Ishikawa (cell line): ENCODE data around the gene PCDHGB6.

Source experiments
- CEBPB ChIP-seq: IDR thresholded peaks from 2 replicates; pipeline ENCODE4 v1.6.1; 2012
- CREB1 ChIP-seq: IDR thresholded peaks from 2 replicates; pipeline ENCODE4 v1.6.1; 2012; ENCODE audit warnings: low read depth
- EGR1 ChIP-seq: IDR thresholded peaks from 2 replicates; pipeline ENCODE4 v1.6.1; 2012
- EP300 ChIP-seq: IDR thresholded peaks from 2 replicates; pipeline ENCODE4 v1.6.1; 2012; ENCODE audit warnings: borderline replicate concordance
- FOXM1 ChIP-seq: IDR thresholded peaks from 2 replicates; pipeline ENCODE4 v1.6.1; 2012; ENCODE audit warnings: low read depth, borderline replicate concordance
- MAX ChIP-seq: IDR thresholded peaks from 2 replicates; pipeline ENCODE4 v1.6.1; 2012
- NFIC ChIP-seq: IDR thresholded peaks from 2 replicates; pipeline ENCODE4 v1.6.1; 2012
- RAD21 ChIP-seq: IDR thresholded peaks from 2 replicates; pipeline ENCODE4 v1.6.1; 2012; ENCODE audit warnings: low read depth
- REST ChIP-seq: IDR thresholded peaks from 2 replicates; pipeline ENCODE4 v1.6.1; 2012; ENCODE audit warnings: low read depth, mild to moderate bottlenecking
- TAF1 ChIP-seq: IDR thresholded peaks from 2 replicates; pipeline ENCODE4 v1.6.1; 2012; ENCODE audit warnings: low read depth, mild to moderate bottlenecking
- TCF12 ChIP-seq: IDR thresholded peaks from 2 replicates; pipeline ENCODE4 v1.6.1; 2012; ENCODE audit warnings: low read depth
- TEAD4 ChIP-seq: IDR thresholded peaks from 2 replicates; pipeline ENCODE4 v1.6.1; 2012
- YY1 ChIP-seq: IDR thresholded peaks from 2 replicates; pipeline ENCODE4 v1.6.1; 2012; ENCODE audit warnings: low read depth
- ZBTB7A ChIP-seq: IDR thresholded peaks from 2 replicates; pipeline ENCODE4 v1.6.1; 2012; ENCODE audit warnings: low read depth
- TF ChIP-seq, protein P1 (sequence below): IDR thresholded peaks from 2 replicates; pipeline ENCODE4 v1.6.1; 2012

The PCDHGB6 gene

DNA sequence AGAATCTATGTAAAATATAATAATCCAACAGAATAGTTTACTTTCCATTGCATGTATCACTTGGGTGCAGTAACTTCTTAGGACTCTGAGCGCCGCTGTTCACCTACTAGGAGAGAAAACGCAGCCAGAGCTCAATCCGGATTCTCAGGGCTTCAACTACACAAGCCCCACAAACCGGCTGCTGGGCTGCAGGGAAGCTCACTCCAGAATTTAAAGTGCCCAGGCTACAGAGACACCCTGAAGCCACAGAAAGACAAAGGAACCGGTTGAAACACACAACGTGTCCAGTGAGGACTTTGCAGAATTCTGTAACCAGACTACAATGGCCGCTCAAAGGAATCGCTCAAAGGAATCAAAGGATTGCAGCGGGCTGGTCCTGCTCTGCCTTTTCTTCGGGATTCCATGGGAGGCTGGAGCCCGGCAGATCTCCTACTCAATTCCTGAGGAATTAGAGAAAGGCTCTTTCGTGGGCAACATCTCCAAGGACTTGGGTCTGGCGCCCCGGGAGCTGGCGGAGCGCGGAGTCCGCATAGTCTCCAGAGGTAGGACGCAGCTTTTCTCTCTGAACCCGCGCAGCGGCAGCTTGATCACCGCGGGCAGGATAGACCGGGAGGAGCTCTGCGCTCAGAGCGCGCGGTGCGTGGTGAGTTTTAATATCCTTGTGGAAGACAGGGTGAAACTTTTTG, 5.2 kb downstream of the PCDHGB6 start, which contains the start of gene PCDHGA10:
Gene PCDHGA10, plus strand, starts transcription at position 134 of the 686 bp plus-strand sequence. Its CDS starts 189 bp downstream, at position 323.
- no peak for TF ChIP-seq MAX
- TF ChIP-seq YY1: 0 out of 2 replicates have a peak, but pooled peaks have one; percentile 14
- no peak for TF ChIP-seq ZBTB7A
- TF ChIP-seq RAD21: peak; percentile 90

DNA sequence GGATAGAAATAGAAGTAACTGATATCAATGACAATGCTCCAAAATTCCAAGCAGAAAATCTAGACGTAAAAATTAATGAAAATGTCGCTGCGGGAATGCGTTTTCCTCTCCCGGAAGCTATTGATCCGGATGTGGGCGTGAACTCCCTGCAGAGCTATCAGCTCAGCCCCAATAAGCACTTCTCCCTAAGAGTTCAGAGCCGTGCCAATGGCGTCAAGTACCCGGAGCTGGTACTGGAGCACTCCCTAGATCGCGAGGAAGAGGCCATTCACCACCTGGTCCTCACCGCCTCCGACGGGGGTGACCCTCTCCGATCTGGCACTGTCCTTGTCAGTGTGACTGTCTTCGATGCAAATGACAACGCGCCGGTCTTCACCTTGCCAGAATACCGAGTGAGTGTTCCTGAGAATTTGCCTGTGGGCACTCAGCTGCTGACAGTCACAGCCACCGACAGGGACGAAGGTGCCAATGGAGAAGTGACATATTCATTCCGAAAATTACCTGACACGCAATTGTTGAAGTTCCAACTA, 5.8 kb downstream of the PCDHGB6 start:
- no peak for TF ChIP-seq ZBTB7A
- no peak for TF ChIP-seq CREB1
- TF ChIP-seq RAD21: no peak
- no peak for TF ChIP-seq TAF1
- no peak for TF ChIP-seq NFIC
- no peak for TF ChIP-seq FOXM1
- no peak for TF ChIP-seq TEAD4
- no peak for TF ChIP-seq EGR1
- no peak for TF ChIP-seq YY1
- TF ChIP-seq, protein P1, sequence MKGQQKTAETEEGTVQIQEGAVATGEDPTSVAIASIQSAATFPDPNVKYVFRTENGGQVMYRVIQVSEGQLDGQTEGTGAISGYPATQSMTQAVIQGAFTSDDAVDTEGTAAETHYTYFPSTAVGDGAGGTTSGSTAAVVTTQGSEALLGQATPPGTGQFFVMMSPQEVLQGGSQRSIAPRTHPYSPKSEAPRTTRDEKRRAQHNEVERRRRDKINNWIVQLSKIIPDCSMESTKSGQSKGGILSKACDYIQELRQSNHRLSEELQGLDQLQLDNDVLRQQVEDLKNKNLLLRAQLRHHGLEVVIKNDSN: no peak

DNA sequence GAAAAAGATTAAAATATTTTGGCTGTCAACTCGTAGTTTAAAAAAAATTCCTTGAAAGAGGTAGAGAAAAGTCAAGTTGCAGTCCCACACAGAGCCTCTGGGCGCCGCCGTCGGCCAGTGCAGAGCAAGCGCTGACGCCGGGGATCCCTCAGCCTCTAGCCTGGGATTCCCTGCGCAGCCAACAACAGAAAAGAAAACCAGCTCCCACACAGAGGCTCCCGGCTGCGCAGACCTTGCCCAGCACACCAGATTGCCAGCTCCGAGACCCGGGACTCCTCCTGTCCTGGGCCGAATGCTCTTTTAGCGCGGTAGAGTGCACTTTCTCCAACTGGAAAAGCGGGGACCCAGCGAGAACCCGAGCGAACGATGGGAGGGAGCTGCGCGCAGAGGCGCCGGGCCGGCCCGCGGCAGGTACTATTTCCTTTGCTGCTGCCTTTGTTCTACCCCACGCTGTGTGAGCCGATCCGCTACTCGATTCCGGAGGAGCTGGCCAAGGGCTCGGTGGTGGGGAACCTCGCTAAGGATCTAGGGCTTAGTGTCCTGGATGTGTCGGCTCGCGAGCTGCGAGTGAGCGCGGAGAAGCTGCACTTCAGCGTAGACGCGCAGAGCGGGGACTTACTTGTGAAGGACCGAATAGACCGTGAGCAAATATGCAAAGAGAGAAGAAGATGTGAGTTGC, 9.8 kb downstream of the PCDHGB6 start, which contains the start of gene PCDHGB7:
Gene PCDHGB7, plus strand, starts transcription at position 184 of the 679 bp plus-strand sequence. Its CDS starts 183 bp downstream, at position 367.
- peak; percentile 67 for TF ChIP-seq RAD21

DNA sequence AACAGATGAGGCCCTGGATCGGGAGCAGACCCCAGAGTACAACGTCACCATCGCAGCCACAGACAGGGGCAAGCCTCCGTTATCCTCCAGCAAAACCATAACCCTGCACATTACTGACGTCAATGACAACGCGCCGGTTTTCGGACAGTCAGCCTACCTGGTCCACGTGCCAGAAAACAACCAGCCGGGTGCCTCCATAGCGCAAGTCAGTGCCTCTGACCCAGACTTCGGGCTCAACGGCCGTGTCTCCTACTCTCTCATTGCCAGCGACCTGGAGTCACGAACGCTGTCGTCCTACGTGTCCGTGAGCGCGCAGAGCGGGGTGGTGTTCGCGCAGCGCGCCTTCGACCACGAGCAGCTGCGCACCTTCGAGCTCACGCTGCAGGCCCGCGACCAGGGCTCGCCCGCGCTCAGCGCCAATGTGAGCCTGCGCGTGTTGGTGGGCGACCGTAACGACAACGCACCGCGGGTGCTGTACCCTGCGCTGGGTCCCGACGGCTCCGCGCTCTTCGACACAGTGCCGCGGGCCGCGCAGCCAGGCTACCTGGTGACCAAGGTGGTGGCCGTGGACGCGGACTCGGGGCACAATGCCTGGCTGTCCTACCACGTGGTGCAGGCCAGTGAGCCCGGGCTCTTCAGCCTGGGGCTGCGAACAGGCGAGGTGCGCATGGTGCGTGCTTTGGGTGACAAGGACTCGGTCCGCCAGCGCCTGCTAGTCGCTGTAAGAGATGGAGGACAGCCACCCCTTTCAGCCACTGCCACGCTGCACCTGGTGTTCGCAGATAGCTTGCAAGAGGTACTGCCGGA, 11.5 kb downstream of the PCDHGB6 start:
- TF ChIP-seq CREB1: no peak
- no peak for TF ChIP-seq TAF1
- TF ChIP-seq EGR1: no peak
- no peak for TF ChIP-seq ZBTB7A
- TF ChIP-seq RAD21: no peak
- TF ChIP-seq, protein P1: no peak
- TF ChIP-seq EP300: no peak
- no peak for TF ChIP-seq YY1
- TF ChIP-seq FOXM1: no peak
- no peak for TF ChIP-seq TEAD4
- TF ChIP-seq TCF12: no peak
- no peak for TF ChIP-seq REST
- no peak for TF ChIP-seq NFIC
- no peak for TF ChIP-seq MAX
- no peak for TF ChIP-seq CEBPB

GRCh38 chr5:141420855-141421488, 13.2 kb downstream of the PCDHGB6 start, which contains the start of gene PCDHGA11:
PCDHGA11 (plus strand) TSS chr5:141421051; CDS start chr5:141421228, 177 bp downstream.
- TF ChIP-seq ZBTB7A: no peak
- peak; percentile 43; the same call in 1 of the 2 replicates for TF ChIP-seq RAD21
- TF ChIP-seq TAF1: no peak
- no peak for TF ChIP-seq MAX
- no peak for TF ChIP-seq TEAD4

GRCh38 chr5:141421489-141421855, 13.7 kb downstream of the PCDHGB6 start:
- TF ChIP-seq YY1 (no peak), EP300 (no peak), RAD21 (no peak), FOXM1 (no peak), ZBTB7A (no peak), NFIC (no peak), EGR1 (no peak), CREB1 (no peak), TEAD4 (no peak), REST (no peak), TAF1 (no peak), TCF12 (no peak), MAX (no peak), CEBPB (no peak)
- TF ChIP-seq, protein P1: no peak
